GM21367 (cell line): ENCODE data around the gene MDP1.
A peak's percentile ranks its signal among the peaks of the same experiment; 100 is the strongest.

Experiments
- ATAC-seq: cut with Tn5 transposase; IDR thresholded peaks from one replicate; pipeline ENCODE4 v1.9.1; 2021; ENCODE audit not compliant: unreplicated experiment

MDP1 gene

DNA sequence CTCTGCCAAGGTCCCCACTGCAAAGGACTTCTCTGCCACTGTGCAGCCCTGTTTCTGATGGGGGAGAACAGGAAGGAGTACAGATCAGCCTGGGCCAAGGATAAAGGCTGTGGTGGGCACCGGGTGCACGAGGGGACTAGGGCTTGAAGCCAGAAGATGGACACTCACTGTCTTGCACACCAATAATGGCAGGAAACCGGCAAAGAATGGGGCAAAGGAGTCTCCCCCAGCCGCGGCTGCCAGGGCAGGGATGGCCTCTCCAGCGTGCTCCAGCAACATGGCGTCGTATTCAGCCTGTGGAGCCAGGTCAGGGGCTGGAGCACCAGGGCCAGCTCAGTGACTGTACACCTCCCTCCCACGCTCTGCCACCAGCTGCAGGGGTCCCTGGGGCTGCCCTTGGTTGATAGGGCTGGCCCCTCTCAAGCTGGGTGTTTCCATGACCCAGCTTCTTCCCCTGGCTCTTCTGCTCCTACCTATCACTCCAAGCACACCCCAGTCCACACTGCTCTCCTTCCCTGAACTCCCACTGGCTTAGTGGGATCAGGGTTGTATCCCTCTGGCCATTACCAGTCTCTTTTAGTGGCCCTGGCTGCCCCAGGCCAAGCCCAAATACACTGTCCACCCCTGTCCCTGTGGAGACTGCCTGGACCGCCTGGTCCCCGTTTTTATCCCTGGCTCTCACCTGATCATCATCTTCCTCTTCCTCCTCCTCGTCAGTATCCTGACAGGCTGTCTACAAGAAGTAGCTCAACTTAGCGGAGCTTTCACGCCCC lies 33.6 kb downstream of the MDP1 start:
- ATAC-seq: no peak

DNA sequence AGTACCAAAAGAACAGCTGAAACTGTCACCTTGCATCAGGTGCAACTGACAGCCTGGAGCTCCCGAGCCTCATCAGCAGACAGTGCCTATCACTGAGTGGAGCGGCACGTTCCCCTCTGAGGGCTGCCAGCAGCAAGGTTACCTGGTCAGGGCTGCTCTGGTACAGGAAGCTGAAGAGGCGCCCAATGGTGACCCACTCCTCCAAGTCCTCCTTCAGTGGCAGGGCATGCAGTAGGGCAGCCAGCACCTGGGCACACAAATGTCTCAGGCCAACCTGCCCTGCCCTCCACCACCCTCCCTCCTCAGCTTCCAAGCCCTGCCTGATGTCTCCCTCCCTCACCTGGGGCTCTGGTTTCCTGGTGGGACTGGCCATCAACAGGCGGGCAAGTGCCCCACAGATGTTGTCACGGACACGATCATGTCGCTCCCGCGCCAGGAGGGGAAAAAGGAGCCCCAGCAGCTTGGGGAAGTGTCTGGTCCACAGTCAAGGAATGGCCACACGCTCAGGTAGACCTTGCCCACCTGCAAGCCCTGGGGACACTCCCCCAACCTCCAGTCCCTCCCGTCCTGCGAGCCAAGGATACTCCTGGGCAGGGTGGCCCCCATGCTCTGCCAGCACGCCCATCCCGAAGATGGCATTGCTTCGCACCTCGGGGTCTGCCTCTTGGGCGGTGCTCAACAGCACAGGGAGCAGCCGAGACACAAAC lies 34.3 kb downstream of the MDP1 start:
- ATAC-seq: no peak

DNA sequence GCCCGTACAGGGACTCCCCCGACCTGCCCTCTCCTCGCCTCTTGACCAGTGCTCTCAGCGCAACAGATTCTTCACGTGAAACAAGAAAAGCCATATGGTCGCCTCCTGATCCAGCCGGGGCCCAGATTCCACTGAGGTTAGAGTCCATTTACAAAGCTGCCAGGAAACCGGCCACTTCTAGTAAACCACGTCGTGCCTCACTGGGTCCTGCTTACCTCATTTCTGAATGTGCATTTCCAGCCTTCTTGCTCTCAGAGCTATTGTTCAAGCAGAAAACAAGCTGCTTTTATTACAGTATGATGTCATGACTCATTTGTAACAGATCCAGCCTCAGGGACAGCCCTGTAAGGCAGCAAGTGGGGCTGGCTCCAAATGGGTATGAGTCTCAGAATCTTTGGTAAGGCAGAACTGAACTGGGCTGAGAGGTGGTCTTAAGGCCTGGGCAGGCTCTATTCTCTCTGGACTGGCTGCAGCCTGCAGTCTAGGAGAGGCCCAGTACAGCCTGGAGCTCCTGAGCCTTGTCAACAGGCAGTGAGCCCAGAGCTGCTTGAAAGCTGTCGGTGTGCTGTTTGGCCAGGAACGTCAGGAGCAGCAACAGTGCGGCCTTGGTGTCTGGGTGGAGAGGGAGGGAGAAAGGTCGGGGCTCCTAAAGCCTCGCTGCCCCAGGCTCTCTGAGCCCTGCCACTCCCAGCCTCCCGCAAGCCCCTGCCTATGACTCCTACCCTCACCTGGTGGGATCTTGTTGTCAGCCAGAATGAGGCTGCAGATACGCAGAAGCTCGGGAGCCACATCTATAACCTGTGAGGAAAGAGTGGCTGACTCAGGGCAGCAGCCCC lies 35.7 kb downstream of the MDP1 start:
- ATAC-seq: no peak

DNA sequence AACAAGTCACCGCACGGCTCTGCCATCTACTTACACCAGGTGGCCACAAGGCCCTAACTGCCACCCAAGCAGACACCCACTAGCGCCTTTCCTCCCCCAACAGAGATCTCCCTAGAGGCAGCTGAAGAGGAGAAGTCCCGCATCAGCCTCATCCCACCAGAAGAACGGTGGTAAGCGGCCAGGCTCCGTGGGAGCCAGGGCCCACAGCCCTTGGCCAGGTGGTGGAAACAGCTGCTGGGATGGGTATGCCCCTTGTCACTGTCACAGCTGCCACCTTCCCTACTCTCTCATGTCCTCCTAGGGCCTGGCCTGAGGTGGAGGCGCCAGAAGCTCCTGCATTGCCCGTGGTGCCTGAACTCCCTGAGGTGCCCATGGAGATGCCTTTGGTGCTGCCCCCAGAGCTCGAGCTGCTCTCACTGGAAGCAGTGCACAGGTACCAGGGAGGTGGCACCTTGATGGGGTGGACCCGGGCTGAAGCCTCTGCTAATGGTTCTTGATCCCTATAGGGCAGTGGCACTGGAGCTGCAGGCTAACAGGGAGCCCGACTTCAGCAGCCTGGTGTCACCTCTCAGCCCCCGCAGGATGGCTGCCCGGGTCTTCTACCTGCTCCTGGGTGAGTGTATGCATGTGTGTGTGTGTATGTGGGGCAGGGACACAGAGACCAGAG lies 36.4 kb downstream of the MDP1 start:
- no peak for ATAC-seq

DNA sequence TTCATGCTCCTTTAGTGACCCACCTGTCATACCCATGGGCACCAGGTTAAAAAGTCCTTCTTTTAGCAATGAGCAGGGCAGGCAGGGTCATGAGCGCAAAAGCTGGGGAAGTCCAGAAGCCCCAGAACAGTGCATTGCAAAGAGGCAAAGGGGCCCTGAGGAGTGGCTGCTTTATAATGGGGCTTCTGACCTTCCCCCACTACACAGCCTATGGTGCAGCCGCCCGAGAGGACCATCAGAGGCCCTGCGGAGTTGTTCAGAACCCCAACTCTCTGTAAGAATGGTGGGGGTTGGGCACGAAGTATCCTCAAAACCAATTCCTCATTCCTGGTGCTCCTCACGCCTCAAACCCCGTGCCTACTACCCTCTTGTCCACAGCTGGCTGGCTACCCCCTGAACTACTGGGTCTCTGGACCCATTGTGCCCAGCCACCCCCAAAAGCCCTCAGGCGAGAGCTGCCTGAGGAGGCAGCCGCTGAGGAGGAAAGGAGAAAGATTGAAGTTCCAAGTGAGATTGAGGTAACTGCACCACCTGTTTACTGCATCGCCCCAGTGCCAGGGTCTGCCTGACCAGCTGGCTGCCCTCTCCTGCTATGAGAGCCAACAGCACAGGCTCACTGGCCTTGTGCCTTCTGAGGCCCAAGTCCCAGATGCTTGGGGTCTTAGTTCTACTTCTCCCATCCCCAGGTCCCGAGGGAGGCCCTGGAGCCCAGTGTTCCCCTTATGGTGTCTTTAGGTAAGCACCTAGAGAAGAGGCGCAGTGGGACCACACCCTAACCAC lies 37.3 kb downstream of the MDP1 start:
- no peak for ATAC-seq

DNA sequence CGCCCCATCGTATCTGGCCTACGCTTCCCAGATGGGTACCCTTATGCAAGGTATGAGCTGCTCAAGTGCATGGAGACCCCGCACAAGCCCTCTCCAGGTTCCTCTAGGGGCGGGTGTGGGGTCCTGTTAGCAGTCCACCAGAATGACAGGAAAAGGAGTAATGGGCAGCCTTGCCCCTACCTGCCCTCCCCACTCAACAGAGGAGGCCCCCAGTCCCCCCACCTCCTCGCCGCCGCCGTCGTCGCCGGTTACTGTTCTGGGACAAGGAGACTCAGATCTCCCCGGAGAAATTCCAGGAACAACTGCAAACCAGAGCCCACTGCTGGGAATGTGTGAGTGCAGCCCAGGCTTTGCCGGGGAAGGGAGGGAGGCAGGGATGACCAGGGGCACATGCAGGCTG lies 38.0 kb downstream of the MDP1 start:
- ATAC-seq: no peak

DNA sequence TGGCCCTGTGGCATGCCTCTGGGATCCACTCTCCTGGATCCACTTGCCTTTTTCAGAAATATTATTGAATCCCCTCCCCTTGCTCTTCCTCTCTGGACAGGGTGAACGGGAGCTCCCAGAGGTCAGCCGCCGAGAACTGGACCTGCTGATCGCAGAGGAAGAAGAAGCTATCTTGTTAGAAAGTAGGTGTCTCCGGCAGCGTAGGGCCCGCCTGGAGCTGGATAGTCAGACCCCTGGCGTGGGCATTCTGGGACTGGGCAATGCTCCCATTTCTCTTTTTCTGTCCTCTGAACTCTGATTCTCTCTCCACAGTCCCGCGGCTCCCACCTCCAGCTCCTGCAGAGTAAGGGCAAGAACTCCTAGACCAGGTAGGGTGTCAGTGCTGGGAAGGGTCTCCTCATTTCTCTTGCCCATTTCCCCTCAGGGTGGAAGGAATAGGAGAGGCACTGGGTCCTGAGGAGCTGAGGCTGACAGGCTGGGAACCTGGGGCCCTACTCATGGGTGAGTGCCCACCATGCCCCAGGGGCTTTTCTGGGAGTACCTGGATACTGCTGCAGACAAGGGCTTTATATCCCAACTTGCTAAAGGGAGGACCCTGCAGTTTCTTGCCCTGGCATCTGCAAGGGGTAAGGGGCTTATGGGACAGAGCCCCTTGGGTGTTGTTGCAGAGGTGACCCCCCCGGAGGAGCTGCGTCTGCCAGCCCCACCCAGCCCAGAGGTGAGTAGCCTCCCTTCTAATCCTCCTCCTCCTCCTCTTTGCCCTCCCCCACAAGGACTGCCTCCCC lies 38.6 kb downstream of the MDP1 start:
- ATAC-seq: no peak

DNA sequence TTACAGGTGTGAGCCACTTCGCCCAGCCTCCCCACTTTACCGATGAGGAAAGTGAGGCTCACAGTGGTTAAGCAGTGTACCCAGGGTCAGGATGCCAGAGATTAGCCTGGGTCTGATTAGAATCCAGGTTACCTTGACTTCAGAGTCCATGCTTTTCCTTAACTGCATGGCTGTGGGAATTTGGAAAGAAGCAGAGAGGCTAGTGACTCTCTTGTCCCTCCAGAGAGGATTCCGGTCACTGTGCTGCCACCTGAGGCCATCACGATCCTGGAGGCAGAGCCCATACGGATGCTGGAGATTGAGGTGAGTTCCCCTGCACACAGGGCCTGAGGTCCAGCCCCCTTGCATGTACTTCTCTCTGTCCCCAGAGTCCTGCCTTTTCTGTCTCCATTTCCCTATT lies 39.3 kb downstream of the MDP1 start:
- no peak for ATAC-seq

DNA sequence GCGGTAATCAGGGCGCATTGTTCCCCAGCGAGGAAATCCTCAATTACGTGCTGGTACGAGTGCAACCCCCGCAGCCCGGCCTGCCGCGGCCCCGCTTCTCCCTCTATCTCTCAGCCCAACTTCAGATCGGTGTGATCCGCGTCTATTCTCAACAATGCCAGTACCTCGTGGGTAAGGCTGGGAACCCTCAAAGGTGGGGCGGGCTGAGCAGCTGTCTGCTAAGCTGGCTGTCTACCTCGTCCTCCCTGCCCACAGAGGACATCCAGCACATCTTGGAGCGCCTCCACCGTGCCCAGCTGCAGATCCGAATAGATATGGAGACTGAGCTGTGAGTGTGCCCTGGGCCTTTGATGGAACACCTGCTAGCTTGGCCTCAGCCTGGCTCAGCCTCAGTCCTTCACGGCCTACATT lies 43.0 kb downstream of the MDP1 start:
- no peak for ATAC-seq

DNA sequence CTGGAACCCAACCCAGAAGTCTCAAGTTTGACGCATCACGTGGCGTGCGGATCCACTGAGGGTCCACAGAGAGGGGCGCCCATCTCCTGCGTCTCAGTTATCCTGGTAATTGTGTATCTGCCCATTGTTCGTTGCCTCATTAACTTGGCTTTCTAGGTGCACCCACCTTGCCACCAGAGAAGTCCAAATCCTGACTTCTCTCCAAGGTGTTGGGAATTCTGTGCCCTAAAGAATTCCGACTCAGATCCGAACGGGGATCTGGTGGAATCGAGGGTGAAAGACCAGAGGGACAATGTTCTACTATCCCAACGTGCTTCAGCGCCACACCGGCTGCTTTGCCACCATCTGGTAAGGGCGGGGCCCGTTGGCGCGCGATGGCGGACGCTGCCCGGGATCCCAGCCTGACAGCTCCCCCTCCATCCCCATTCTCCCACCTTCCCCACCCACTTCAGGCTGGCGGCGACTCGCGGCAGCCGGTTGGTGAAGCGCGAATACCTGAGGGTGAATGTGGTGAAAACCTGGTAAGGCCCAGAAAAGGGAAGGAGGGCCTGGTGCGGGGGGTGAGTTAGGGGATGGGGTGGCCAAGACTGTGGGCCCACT lies 43.5 kb downstream of the MDP1 start:
- no peak for ATAC-seq

DNA sequence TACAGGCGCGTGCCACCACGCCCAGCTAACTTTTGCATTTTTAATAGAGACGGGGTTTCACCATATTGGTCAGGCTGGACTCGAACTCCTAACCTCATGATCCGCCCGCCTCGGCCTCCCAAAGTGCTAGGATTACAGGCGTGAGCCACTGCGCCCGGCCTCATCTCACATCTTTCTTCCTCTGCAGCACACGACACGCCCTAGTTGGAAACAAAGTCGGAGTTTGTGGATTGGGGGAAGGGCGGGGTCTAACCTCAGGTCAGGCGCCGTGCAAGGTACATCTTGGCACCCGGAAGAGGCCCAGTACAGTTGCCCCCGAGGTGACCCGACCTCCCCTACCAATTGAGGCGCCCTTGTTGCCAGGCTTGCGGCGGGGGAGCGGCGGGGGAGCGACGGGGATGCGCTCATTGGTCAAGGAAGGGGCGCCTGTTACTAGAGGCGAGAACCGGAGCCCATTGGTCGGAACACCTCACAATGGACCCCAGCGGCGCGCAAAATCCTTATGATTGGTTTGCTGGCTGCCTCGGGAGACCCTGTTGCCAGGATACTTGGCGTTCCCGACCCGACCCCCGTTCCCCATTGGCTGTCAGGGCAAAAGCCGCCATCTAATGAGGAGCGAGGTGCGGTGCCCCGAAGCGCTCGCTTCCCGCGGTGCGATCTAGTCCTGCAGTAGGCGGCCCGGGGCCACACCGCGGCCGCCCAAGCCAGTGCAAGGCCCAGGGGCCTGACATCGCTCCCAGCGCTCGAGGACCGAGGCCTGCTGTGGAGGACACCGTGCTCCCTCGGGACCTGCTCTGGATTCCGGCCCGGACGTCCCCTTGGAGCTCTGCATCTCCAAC lies 44.2 kb downstream of the MDP1 start, which contains the start of gene REC8:
Gene REC8, plus strand, starts transcription at position 659 of the 839 bp plus-strand sequence. CDS start 473 bp downstream, outside the sequence.
- peak; percentile 78 for ATAC-seq

DNA sequence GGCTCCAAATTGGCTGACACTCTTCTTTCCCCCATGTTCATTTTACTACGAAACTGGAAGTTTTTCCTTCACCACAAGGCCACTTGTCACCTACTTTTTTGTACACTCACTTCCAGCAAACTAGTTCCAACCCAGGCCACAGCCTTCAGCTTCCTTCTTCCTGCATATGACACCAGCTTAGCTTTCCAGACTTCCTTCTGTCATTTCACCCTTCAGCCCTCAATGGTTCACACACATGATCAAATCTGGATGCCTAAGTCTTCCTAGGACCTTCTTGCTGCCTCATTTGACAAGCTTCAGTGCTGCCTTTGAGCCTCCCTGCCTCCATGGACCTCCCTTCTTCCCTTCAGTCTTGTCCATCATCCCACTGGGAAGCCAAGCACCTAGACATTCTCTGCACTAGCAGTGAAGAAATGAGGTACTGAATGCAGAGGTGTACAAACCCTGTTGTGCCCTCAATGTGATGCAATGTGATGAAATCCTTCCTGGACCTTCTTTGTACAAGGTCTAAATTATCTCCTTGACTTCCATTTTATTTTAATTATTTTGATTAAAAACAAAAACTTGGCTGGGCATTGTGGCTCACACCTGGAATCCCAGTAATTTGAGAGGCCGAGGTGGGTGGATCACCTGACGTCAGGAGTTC lies 48.3 kb downstream of the MDP1 start:
- no peak for ATAC-seq

DNA sequence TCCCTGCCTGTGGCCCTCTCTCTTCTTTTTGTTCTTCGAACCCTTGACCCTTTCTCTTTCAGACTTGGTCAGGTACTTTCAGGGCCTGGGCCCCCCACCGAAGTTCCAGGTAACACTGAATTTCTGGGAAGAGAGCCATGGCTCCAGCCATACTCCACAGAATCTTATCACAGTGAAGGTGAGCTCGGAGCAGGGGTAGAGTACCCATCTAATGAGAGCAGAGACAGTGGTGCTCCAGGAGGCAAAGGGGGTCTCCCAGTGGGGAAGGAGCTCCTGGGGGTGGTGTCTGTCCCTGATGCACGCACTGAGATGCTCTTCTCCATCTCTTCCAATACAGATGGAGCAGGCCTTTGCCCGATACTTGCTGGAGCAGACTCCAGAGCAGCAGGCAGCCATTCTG lies 50.1 kb downstream of the MDP1 start:
- ATAC-seq: no peak

DNA sequence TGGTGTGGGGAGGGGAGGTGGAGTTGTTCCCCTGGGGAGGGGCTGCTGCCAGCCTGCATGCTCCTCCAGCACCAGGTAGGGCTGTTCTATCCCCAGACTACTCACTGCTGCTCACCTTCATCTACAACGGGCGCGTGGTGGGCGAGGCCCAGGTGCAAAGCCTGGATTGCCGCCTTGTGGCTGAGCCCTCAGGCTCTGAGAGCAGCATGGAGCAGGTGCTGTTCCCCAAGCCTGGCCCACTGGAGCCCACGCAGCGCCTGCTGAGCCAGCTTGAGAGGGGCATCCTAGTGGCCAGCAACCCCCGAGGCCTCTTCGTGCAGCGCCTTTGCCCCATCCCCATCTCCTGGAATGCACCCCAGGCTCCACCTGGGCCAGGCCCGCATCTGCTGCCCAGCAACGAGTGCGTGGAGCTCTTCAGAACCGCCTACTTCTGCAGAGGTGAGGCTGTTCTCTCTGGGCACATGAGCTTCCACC lies 51.3 kb downstream of the MDP1 start:
- ATAC-seq: no peak
